CD4-positive, alpha-beta memory T cell (primary cell): Measurements from ENCODE around the gene MLF2. TPM values are rescaled to one million over a fixed set of nuclear protein-coding genes. Genes with fewer than 3 reads are reported as not detected.
"Not testable (repeated sequence)": the region's sequence is repeated elsewhere in the genome, so short reads cannot be mapped to it uniquely, and the experiment has no call there.

Experiments
- CTCF ChIA-PET: fragments of 350-600 bp; sonication (Branson Sonifier 250); formaldehyde crosslinking; loops from one replicate; lab custom pipeline; 2021; ENCODE audit warnings: inconsistent platforms; ENCODE audit not compliant: partially characterized antibody; lab: Charles Lee
- POLR2A ChIA-PET: fragments of 350-600 bp; sonication (Branson Sonifier 250); formaldehyde crosslinking; loops from one replicate; lab custom pipeline; 2021; ENCODE audit not compliant: partially characterized antibody; lab: Charles Lee
- DNase-seq, 5 donors: peaks; one replicate each; pipeline versions ENCODE4 v3.0.0 to v3.0.0-alpha.2; 2020 to 2022; ENCODE audit warnings: mixed read lengths in 1 of 5
- H3K27ac ChIP-seq: one replicate; pipeline ENCODE4 v1.7.0; 2013; ENCODE audit warnings: low read depth, low read length
- H3K27me3 ChIP-seq: 2 replicates; pipeline ENCODE4 v1.7.0; 2013; ENCODE audit warnings: mild to moderate bottlenecking, low read length, moderate library complexity; ENCODE audit not compliant: insufficient read depth
- H3K36me3 ChIP-seq: 2 replicates; pipeline ENCODE4 v1.7.0; 2013; ENCODE audit warnings: mild to moderate bottlenecking, low read length, moderate library complexity; ENCODE audit not compliant: insufficient read depth
- H3K4me1 ChIP-seq: 2 replicates; pipeline ENCODE4 v1.7.0; 2013; ENCODE audit warnings: mild to moderate bottlenecking, low read length, moderate library complexity; ENCODE audit not compliant: insufficient read depth
- H3K4me3 ChIP-seq, 2 donors: one replicate each; pipeline ENCODE4 v1.7.0; 2013; ENCODE audit warnings: low read length in 2 of 2, mild to moderate bottlenecking in 1 of 2
- H3K9me3 ChIP-seq, 2 donors: one replicate each; pipeline ENCODE4 v1.7.0; 2013; ENCODE audit warnings: low read length in 2 of 2, control low read depth in 1 of 2; ENCODE audit not compliant: control insufficient read depth in 1 of 2
- H3K27ac Mint-ChIP-seq, 7 donors: one replicate each; pipeline ENCODE4 v1.8.0; 2020 to 2021; ENCODE audit warnings: mixed read lengths in 7 of 7, mild to moderate bottlenecking in 6 of 7, inconsistent platforms in 3 of 7, moderate library complexity in 3 of 7
- H3K27me3 Mint-ChIP-seq, 2 donors: one replicate each; pipeline ENCODE4 v1.8.0; 2020 to 2021; ENCODE audit warnings: mixed read lengths in 2 of 2
- H3K36me3 Mint-ChIP-seq, 2 donors: one replicate each; pipeline ENCODE4 v1.8.0; 2020 to 2021; ENCODE audit warnings: mixed read lengths in 2 of 2, inconsistent platforms in 1 of 2, mild to moderate bottlenecking in 1 of 2
- H3K4me1 Mint-ChIP-seq, 4 donors: one replicate each; pipeline ENCODE4 v1.8.0; 2020 to 2021; ENCODE audit warnings: mixed read lengths in 4 of 4, mild to moderate bottlenecking in 1 of 4
- H3K4me3 Mint-ChIP-seq, 8 donors: one replicate each; pipeline ENCODE4 v1.8.0; 2020 to 2021; ENCODE audit warnings: mixed read lengths in 8 of 8, mild to moderate bottlenecking in 7 of 8, moderate library complexity in 6 of 8, inconsistent platforms in 3 of 8
- H3K9me3 Mint-ChIP-seq, 8 donors: one replicate each; pipeline ENCODE4 v1.8.0; 2020 to 2021; ENCODE audit warnings: mixed read lengths in 8 of 8, mild to moderate bottlenecking in 5 of 8, inconsistent platforms in 3 of 8, moderate library complexity in 1 of 8
- intact Hi-C: fragments of 100-400 bp; cut with micrococcal nuclease; formaldehyde crosslinking; loops from one replicate; pipeline ENCODE4 v1.15.1; 2023
- polyA plus RNA-seq, 2 donors: library from polyadenylated mRNA; unstranded; fragments of 300-500 nt; fragmentation: Illumina TruSeq; gene quantifications; one replicate each; pipeline ENCODE4 v1.2.3, GENCODE V29; 2021
- total RNA-seq, 2 experiments: library from RNA; stranded (reverse); gene quantifications; one replicate each; pipeline ENCODE4 v1.2.3, GENCODE V29; 2021

The MLF2 gene
- total and polyA plus RNA-seq, 4 experiments from 2014 or later = 79.8 to 130 (median 95.7) TPM

DNA sequence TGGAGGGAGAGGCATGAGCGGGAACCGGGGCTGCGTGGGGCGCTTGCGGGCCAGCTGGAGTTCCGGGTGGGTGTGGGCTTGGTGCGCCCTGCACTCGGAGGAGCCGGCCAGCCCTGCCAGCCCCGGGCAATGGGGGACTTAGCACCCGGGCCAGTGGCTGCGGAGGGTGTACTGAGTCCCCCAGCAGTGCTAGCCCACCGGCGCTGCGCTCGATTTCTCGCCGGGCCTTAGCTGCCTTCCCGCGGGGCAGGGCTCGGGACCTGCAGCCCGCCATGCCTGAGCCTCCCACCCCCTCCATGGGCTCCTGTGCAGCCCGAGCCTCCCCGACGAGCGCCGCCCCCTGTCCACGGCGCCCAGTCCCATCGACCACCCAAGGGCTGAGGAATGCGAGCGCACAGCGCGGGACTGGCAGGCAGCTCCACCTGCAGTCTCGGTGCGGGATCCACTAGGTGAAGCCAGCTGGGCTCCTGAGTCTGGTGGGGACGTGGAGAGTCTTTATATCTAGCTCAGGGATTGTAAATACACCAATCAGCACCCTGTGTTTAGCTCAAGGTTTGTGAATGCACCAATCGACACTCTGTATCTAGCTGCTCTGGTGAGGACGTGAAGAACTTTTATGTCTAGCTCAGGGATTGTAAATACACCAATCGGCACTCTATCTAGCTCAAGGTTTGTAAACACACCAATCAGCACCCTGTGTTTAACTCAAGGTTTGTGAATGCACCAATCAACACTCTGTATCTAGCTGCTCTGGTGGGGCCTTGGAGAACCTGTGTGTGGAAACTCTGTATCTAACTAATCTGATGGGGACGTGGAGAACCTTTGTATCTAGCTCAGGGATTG is 36.7 kb downstream of the MLF2 start:
- H3K27me3 ChIP-seq, H3K27me3 Mint-ChIP-seq, H3K36me3 ChIP-seq, CTCF ChIA-PET, H3K4me1 ChIP-seq, H3K4me3 ChIP-seq, H3K36me3 Mint-ChIP-seq, H3K9me3 Mint-ChIP-seq, intact Hi-C loops, POLR2A ChIA-PET, H3K27ac Mint-ChIP-seq, H3K27ac ChIP-seq, DNase-seq, H3K4me1 Mint-ChIP-seq, H3K4me3 Mint-ChIP-seq, H3K9me3 ChIP-seq: not testable (repeated sequence)

DNA sequence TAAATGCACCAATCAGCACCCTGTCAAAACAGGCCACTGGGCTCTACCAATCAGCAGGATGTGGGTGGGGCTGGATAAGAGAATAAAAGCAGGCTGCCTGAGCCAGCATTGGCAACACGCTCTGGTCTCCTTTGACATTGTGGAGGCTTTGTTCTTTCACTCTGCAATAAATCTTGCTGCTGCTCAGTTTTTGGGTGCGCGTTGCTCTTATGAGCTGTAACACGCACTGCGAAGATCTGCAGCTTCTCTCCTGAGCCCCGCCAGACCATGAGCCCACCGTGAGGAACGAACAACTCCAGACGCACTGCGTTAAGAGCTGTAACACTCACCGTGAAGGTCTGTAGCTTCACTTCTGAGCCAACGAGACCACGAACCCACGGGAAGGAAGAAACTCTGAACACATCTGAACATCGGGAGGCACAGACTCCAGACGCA is 44.0 kb downstream of the MLF2 start:
- H3K9me3 Mint-ChIP-seq = no peaks in the 10 kb centered on the region
- H3K36me3 Mint-ChIP-seq = no peaks in the 10 kb centered on the region
- Histone ChIP-seq H3K27ac (no peak overlapping the region), H3K9me3 (no peaks in the 10 kb centered on the region), H3K4me3 (no peak overlapping the region), H3K36me3 (no peaks in the 10 kb centered on the region), H3K27me3 (no peaks in the 10 kb centered on the region), H3K4me1 (no peaks in the 10 kb centered on the region)
- H3K4me3 Mint-ChIP-seq = peak overlapping the region; percentile 46 to 91 (median 76)
- CTCF ChIA-PET = no interaction called here
- DNase-seq = peak in 2 of 5 donors; percentile 21 to 62
- peak overlapping the region; percentile 32 to 92 (median 54) for H3K27ac Mint-ChIP-seq
- intact Hi-C loops = no loop called here
- peaks cover 11 to 20% of the 10 kb centered on the region in 2 donors for H3K27me3 Mint-ChIP-seq
- POLR2A ChIA-PET = no interaction called here
- peaks cover 4 to 8% (median 6%) of the 10 kb centered on the region in 4 donors for H3K4me1 Mint-ChIP-seq

DNA sequence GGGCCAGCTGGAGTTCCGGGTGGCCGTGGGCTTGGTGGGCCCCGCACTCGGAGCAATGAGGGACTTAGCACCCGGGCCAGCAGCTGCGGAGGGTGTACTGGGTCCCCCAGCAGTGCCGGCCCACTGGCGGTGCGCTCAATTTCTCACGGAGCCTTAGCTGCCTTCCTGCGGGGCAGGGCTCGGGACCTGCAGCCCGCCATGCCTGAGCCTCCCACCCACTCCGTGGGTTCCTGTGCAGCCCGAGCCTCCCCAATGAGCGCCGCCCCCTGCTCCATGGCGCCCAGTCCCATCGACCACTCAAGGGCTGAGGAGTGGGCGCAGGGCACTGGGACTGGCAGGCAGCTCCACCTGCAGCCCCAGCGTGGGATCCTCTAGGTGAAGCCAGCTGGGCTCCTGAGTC is 44.6 kb downstream of the MLF2 start:
- POLR2A ChIA-PET = not testable (repeated sequence)

DNA sequence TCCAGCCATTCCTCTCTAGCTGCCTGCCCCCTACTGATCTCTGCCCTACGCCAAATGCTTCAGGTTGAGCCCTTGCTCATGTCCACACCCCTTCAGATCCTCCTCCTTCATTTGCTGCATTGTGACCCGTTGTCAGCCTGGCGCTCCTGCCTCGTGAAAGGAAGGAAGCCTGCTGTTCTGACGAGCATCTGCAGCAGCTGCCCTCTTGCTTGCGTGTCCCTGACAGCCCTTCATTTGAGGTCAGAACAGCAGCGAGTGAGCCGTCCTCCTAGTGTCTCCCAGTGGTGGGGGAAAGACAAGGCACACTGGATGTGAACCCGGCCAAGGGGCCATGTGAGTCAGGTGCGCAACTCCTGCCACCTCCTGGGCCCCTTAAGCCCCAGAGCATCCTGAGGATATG is 49.3 kb downstream of the MLF2 start:
- Histone ChIP-seq H3K9me3 (no peaks in the 10 kb centered on the region), H3K4me1 (peaks cover 14% of the 10 kb centered on the region), H3K27me3 (peaks cover 17% of the 10 kb centered on the region), H3K36me3 (no peaks in the 10 kb centered on the region), H3K4me3 (no peak overlapping the region), H3K27ac (no peak overlapping the region)
- DNase-seq = no peak
- Mint-ChIP-seq H3K4me3 (peak overlapping the region in 1 of 8 donors; percentile 63), H3K27me3 (peaks cover 36 to 42% of the 10 kb centered on the region in 2 donors), H3K27ac (peak overlapping the region in 1 of 7 donors; percentile 23), H3K36me3 (no peaks in the 10 kb centered on the region), H3K9me3 (no peaks in the 10 kb centered on the region), H3K4me1 (peaks cover 14 to 31% (median 19%) of the 10 kb centered on the region in 4 donors)
- intact Hi-C loops = no loop called here
- CTCF ChIA-PET = no interaction called here
- POLR2A ChIA-PET = no interaction called here

More for the DNA sequence above, 44.6 kb downstream of the MLF2 start:
- intact Hi-C loops, H3K27ac ChIP-seq, H3K4me3 ChIP-seq, H3K27ac Mint-ChIP-seq, H3K36me3 ChIP-seq, H3K9me3 Mint-ChIP-seq, H3K9me3 ChIP-seq, DNase-seq, H3K36me3 Mint-ChIP-seq, CTCF ChIA-PET, H3K27me3 ChIP-seq, H3K4me3 Mint-ChIP-seq, H3K4me1 ChIP-seq: not testable (repeated sequence)
- H3K27me3 Mint-ChIP-seq = peaks cover 15 to 27% of the 10 kb centered on the region in 2 donors
- H3K4me1 Mint-ChIP-seq = peaks cover 4 to 13% (median 6%) of the 10 kb centered on the region in 4 donors

DNA sequence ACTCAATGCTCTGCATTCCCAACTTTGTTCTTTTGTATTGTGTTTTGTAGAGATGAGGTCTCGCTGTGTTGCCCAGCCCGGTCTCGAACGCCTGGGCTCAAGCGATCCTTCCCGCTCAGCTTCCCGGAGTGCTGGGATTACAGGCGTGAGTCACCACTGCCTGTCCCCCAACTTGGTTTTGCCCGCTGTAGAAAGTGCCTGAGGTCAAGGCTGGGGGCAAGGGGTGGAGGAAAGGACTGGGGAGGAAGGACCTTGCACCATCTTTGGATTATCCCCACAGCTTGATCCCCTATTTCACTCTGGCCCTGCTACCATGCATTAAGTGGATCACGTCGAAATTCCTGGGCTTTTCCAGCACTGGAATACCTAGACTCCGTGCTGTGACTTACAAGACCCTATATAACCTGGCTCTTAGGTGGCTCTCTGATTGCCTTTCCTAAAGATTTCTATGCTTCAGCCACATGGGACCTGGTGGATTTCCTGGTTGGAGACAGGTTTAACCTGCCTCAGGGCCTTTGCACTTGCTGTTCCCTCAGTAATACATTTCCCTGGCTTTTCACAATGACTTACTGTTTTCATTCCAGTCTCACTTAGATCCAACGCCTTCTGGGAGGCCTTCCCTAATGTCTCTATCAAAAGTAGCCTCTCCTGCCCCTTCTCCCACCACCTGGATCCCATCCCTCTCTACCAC is 51.7 kb downstream of the MLF2 start:
- no peak for DNase-seq
- Mint-ChIP-seq H3K36me3 (no peaks in the 10 kb centered on the region), H3K27me3 (peaks cover 36 to 42% of the 10 kb centered on the region in 2 donors), H3K27ac (peak overlapping the region in 5 of 7 donors; percentile 13 to 79 (median 64)), H3K9me3 (no peaks in the 10 kb centered on the region), H3K4me3 (peak overlapping the region; percentile 59 to 86 (median 78)), H3K4me1 (peaks cover 17 to 37% (median 25%) of the 10 kb centered on the region in 4 donors)
- peak overlapping the region; percentile 22 to 42 for H3K4me3 ChIP-seq
- H3K4me1 ChIP-seq = peaks cover 18% of the 10 kb centered on the region
- ChIA-PET CTCF (interaction anchor here (0.5 kb wide), 1 partner anchor 18 kb away, joined by 3 read pairs; no protein-coding TSS in a partner anchor), POLR2A (no interaction called here)
- no peaks in the 10 kb centered on the region for H3K36me3 ChIP-seq
- H3K27me3 ChIP-seq = peaks cover 17% of the 10 kb centered on the region
- no peaks in the 10 kb centered on the region for H3K9me3 ChIP-seq
- H3K27ac ChIP-seq = no peak overlapping the region
- intact Hi-C loops = no loop called here

DNA sequence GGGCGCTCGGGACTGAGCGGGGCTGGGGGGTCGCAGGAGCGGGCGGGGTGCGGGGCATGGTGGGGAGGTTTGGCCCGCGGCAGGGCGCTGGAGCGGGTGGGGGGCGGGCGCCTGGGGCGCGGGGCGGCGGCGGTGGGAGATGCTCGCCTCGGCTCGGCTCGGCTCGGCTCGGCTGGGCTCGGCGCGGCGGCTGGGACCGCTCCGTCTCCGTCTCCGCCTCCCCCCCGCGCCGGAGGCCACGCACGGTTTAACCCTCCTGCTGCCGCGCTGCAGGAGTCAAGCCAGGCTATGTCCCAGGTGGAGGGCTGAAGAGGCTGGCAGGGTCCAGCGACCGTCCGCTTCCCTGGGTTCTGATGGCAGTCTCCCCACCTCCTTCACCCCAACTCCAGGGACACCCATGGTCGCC is 52.3 kb downstream of the MLF2 start, which contains the start of gene PIANP:
Gene PIANP, minus strand, starts transcription at position 170 of the 406 bp plus-strand sequence. CDS start 2,754 bp downstream, outside the sequence.
- peak within 1 kb of the TSS in 6 of 7 donors; percentile 19 to 86 (median 72) for H3K27ac Mint-ChIP-seq

More for the DNA sequence above, 52.3 kb downstream of the MLF2 start, which contains the start of gene PIANP:
- intact Hi-C loops = no loop called here
- Histone ChIP-seq H3K4me1 (peaks cover 18% of the 10 kb centered on the region), H3K9me3 (no peaks in the 10 kb centered on the region), H3K4me3 (peak within 1 kb of the TSS; percentile 22 to 42), H3K27me3 (peaks cover 17% of the 10 kb centered on the region), H3K27ac (peak within 1 kb of the TSS; percentile 30), H3K36me3 (no peaks in the 10 kb centered on the region)
- DNase-seq = peak in 4 of 5 donors; percentile 46 to 61 (median 58)
- ChIA-PET CTCF (no interaction called here), POLR2A (interaction anchor here (2.1 to 3.1 kb wide), 2 partner anchors 11 to 23 kb away, joined by 8 to 25 read pairs; partner anchors contain the start of genes COPS7A and ZNF384)
- Mint-ChIP-seq H3K27me3 (peaks cover 36 to 42% of the 10 kb centered on the region in 2 donors), H3K4me1 (peaks cover 17 to 37% (median 25%) of the 10 kb centered on the region in 4 donors), H3K9me3 (no peaks in the 10 kb centered on the region), H3K36me3 (no peaks in the 10 kb centered on the region), H3K4me3 (peak within 1 kb of the TSS; percentile 66 to 86 (median 82))
